ENCODE results near the gene ARID3B.

The ARID3B gene

GRCh38 chr15:74578496-74578994, 37.5 kb downstream of the ARID3B start:
- ChIA-PET CTCF (interaction anchor here (1.2 kb wide), 1 partner anchor 9 kb away, joined by 5 read pairs; no protein-coding TSS in a partner anchor), POLR2A (no interaction called here)
- Histone ChIP-seq H3K4me1 (ENCODE audit: control extremely low read depth in 1 of 4, control insufficient read depth in 4 of 4, insufficient read depth in 4 of 4, low read length in 3 of 4) (peaks cover 0 to 9% (median 1%) of the 10 kb centered on the region in 4 experiments), H3K9me3 (ENCODE audit: control extremely low read depth in 1 of 5, control insufficient read depth in 4 of 5, insufficient read depth in 2 of 5, low read depth in 1 of 5, low read length in 4 of 5) (no peaks in the 10 kb centered on the region), H3K27ac (ENCODE audit: insufficient read depth in 1 of 2, low read depth in 1 of 2, low read length in 2 of 2, poor library complexity in 1 of 2, severe bottlenecking in 2 of 2) (no peak overlapping the region), H3K36me3 (ENCODE audit: control insufficient read depth in 4 of 4, insufficient read depth in 4 of 4, low read length in 3 of 4) (peaks cover 8 to 44% (median 36%) of the 10 kb centered on the region in 4 experiments), H3K27me3 (replicated peaks in 2 of 5; ENCODE audit: control insufficient read depth in 4 of 5, insufficient read depth in 5 of 5, low read length in 4 of 5) (no peaks in the 10 kb centered on the region), H3K4me3 (ENCODE audit: control insufficient read depth in 1 of 7, extremely low read depth in 1 of 7, insufficient read depth in 4 of 7, low read depth in 2 of 7, low read length in 6 of 7) (no peak overlapping the region)
- 100% methylated on average over 2 of the region's 3 CpGs for WGBS (ENCODE audit: insufficient coverage)
- no peak for DNase-seq

- Histone ChIP-seq H3K4me3 (ENCODE audit: control insufficient read depth in 1 of 7, extremely low read depth in 1 of 7, insufficient read depth in 4 of 7, low read depth in 2 of 7, low read length in 6 of 7) (no peak overlapping the region), H3K27ac (ENCODE audit: insufficient read depth in 1 of 2, low read depth in 1 of 2, low read length in 2 of 2, poor library complexity in 1 of 2, severe bottlenecking in 2 of 2) (no peak overlapping the region), H3K9me3 (ENCODE audit: control extremely low read depth in 1 of 5, control insufficient read depth in 4 of 5, insufficient read depth in 2 of 5, low read depth in 1 of 5, low read length in 4 of 5) (no peaks in the 10 kb centered on the region), H3K36me3 (ENCODE audit: control insufficient read depth in 4 of 4, insufficient read depth in 4 of 4, low read length in 3 of 4) (peaks cover 7 to 41% (median 35%) of the 10 kb centered on the region in 4 experiments), H3K27me3 (replicated peaks in 2 of 5; ENCODE audit: control insufficient read depth in 4 of 5, insufficient read depth in 5 of 5, low read length in 4 of 5) (no peaks in the 10 kb centered on the region), H3K4me1 (ENCODE audit: control extremely low read depth in 1 of 4, control insufficient read depth in 4 of 4, insufficient read depth in 4 of 4, low read length in 3 of 4) (peaks cover 0 to 11% (median 1%) of the 10 kb centered on the region in 4 experiments)
- no peak for DNase-seq
- POLR2A ChIA-PET, result no interaction called here
- 100% methylated on average over 5 of the region's 9 CpGs for WGBS (ENCODE audit: insufficient coverage)
- CTCF ChIA-PET, result no interaction called here
Measured at GRCh38 chr15:74579001-74579400, 38.0 kb downstream of the ARID3B start.

GRCh38 chr15:74580538-74581350, 39.7 kb downstream of the ARID3B start:
- H3K27me3 ChIP-seq (replicated peaks in 2 of 5; ENCODE audit: control insufficient read depth in 4 of 5, insufficient read depth in 5 of 5, low read length in 4 of 5), result no peaks in the 10 kb centered on the region
- H3K36me3 ChIP-seq (ENCODE audit: control insufficient read depth in 4 of 4, insufficient read depth in 4 of 4, low read length in 3 of 4), result peaks cover 2 to 40% (median 25%) of the 10 kb centered on the region in 4 experiments
- ChIA-PET CTCF (interaction anchor here (1.0 kb wide), 1 partner anchor 11 kb away, joined by 3 read pairs; no protein-coding TSS in a partner anchor), POLR2A (interaction anchor here (0.6 to 1.2 kb wide), 2 partner anchors 18 to 27 kb away, joined by 3 to 6 read pairs; no protein-coding TSS in a partner anchor)
- H3K4me3 ChIP-seq (ENCODE audit: control insufficient read depth in 1 of 7, extremely low read depth in 1 of 7, insufficient read depth in 4 of 7, low read depth in 2 of 7, low read length in 6 of 7), result no peak overlapping the region
- peak in 1 of 3 donors; percentile 11 for DNase-seq
- H3K9me3 ChIP-seq (ENCODE audit: control extremely low read depth in 1 of 5, control insufficient read depth in 4 of 5, insufficient read depth in 2 of 5, low read depth in 1 of 5, low read length in 4 of 5), result no peaks in the 10 kb centered on the region
- no peak overlapping the region for H3K27ac ChIP-seq (ENCODE audit: insufficient read depth in 1 of 2, low read depth in 1 of 2, low read length in 2 of 2, poor library complexity in 1 of 2, severe bottlenecking in 2 of 2)
- WGBS (ENCODE audit: insufficient coverage), result 91% methylated on average over 6 of the region's 7 CpGs
- peaks cover 0 to 24% (median 6%) of the 10 kb centered on the region in 4 experiments for H3K4me1 ChIP-seq (ENCODE audit: control extremely low read depth in 1 of 4, control insufficient read depth in 4 of 4, insufficient read depth in 4 of 4, low read length in 3 of 4)

- Histone ChIP-seq H3K4me1 (ENCODE audit: control extremely low read depth in 1 of 4, control insufficient read depth in 4 of 4, insufficient read depth in 4 of 4, low read length in 3 of 4) (peaks cover 0 to 24% (median 8%) of the 10 kb centered on the region in 4 experiments), H3K27ac (ENCODE audit: insufficient read depth in 1 of 2, low read depth in 1 of 2, low read length in 2 of 2, poor library complexity in 1 of 2, severe bottlenecking in 2 of 2) (no peak overlapping the region), H3K27me3 (replicated peaks in 2 of 5; ENCODE audit: control insufficient read depth in 4 of 5, insufficient read depth in 5 of 5, low read length in 4 of 5) (no peaks in the 10 kb centered on the region), H3K4me3 (ENCODE audit: control insufficient read depth in 1 of 7, extremely low read depth in 1 of 7, insufficient read depth in 4 of 7, low read depth in 2 of 7, low read length in 6 of 7) (no peak overlapping the region), H3K36me3 (ENCODE audit: control insufficient read depth in 4 of 4, insufficient read depth in 4 of 4, low read length in 3 of 4) (peaks cover 2 to 30% (median 19%) of the 10 kb centered on the region in 4 experiments), H3K9me3 (ENCODE audit: control extremely low read depth in 1 of 5, control insufficient read depth in 4 of 5, insufficient read depth in 2 of 5, low read depth in 1 of 5, low read length in 4 of 5) (no peaks in the 10 kb centered on the region)
- POLR2A ChIA-PET, result no interaction called here
- 82% methylated on average over 1 of the region's 2 CpGs for WGBS (ENCODE audit: insufficient coverage)
- CTCF ChIA-PET, result interaction anchor here (1.1 kb wide), 1 partner anchor 38 kb away, joined by 3 read pairs; no protein-coding TSS in a partner anchor
- DNase-seq, result no peak
Measured at GRCh38 chr15:74584204-74584603, 43.2 kb downstream of the ARID3B start.

- peaks cover 2 to 31% (median 20%) of the 10 kb centered on the region in 4 experiments for H3K36me3 ChIP-seq (ENCODE audit: control insufficient read depth in 4 of 4, insufficient read depth in 4 of 4, low read length in 3 of 4)
- peak in 2 of 3 donors; percentile 12 to 33 for DNase-seq
- WGBS (ENCODE audit: insufficient coverage), result 37% methylated on average over 3 of the region's 4 CpGs
- no peak overlapping the region for H3K4me3 ChIP-seq (ENCODE audit: control insufficient read depth in 1 of 7, extremely low read depth in 1 of 7, insufficient read depth in 4 of 7, low read depth in 2 of 7, low read length in 6 of 7)
- H3K4me1 ChIP-seq (ENCODE audit: control extremely low read depth in 1 of 4, control insufficient read depth in 4 of 4, insufficient read depth in 4 of 4, low read length in 3 of 4), result peaks cover 0 to 24% (median 8%) of the 10 kb centered on the region in 4 experiments
- H3K27me3 ChIP-seq (replicated peaks in 2 of 5; ENCODE audit: control insufficient read depth in 4 of 5, insufficient read depth in 5 of 5, low read length in 4 of 5), result no peaks in the 10 kb centered on the region
- ChIA-PET POLR2A (no interaction called here), CTCF (interaction anchor here (0.7 to 1.1 kb wide), 2 partner anchors 39 to 80 kb away, joined by 3 read pairs; no protein-coding TSS in a partner anchor)
- no peak overlapping the region for H3K27ac ChIP-seq (ENCODE audit: insufficient read depth in 1 of 2, low read depth in 1 of 2, low read length in 2 of 2, poor library complexity in 1 of 2, severe bottlenecking in 2 of 2)
- H3K9me3 ChIP-seq (ENCODE audit: control extremely low read depth in 1 of 5, control insufficient read depth in 4 of 5, insufficient read depth in 2 of 5, low read depth in 1 of 5, low read length in 4 of 5), result no peaks in the 10 kb centered on the region
Measured at GRCh38 chr15:74584779-74585178, 43.8 kb downstream of the ARID3B start.

GRCh38 chr15:74585191-74585590, 44.2 kb downstream of the ARID3B start:
- no peak overlapping the region for H3K27ac ChIP-seq (ENCODE audit: insufficient read depth in 1 of 2, low read depth in 1 of 2, low read length in 2 of 2, poor library complexity in 1 of 2, severe bottlenecking in 2 of 2)
- ChIA-PET POLR2A (no interaction called here), CTCF (interaction anchor here (0.7 to 1.1 kb wide), 2 partner anchors 39 to 81 kb away, joined by 3 read pairs; no protein-coding TSS in a partner anchor)
- DNase-seq, result no peak
- WGBS (ENCODE audit: insufficient coverage), result no CpG with 5 or more reads among the region's 3 CpGs
- peaks cover 5 to 35% (median 22%) of the 10 kb centered on the region in 4 experiments for H3K36me3 ChIP-seq (ENCODE audit: control insufficient read depth in 4 of 4, insufficient read depth in 4 of 4, low read length in 3 of 4)
- H3K9me3 ChIP-seq (ENCODE audit: control extremely low read depth in 1 of 5, control insufficient read depth in 4 of 5, insufficient read depth in 2 of 5, low read depth in 1 of 5, low read length in 4 of 5), result no peaks in the 10 kb centered on the region
- H3K4me1 ChIP-seq (ENCODE audit: control extremely low read depth in 1 of 4, control insufficient read depth in 4 of 4, insufficient read depth in 4 of 4, low read length in 3 of 4), result peaks cover 0 to 24% (median 8%) of the 10 kb centered on the region in 4 experiments
- no peaks in the 10 kb centered on the region for H3K27me3 ChIP-seq (replicated peaks in 2 of 5; ENCODE audit: control insufficient read depth in 4 of 5, insufficient read depth in 5 of 5, low read length in 4 of 5)
- H3K4me3 ChIP-seq (ENCODE audit: control insufficient read depth in 1 of 7, extremely low read depth in 1 of 7, insufficient read depth in 4 of 7, low read depth in 2 of 7, low read length in 6 of 7), result no peak overlapping the region

GRCh38 chr15:74585857-74586256, 44.8 kb downstream of the ARID3B start:
- Histone ChIP-seq H3K4me1 (ENCODE audit: control extremely low read depth in 1 of 4, control insufficient read depth in 4 of 4, insufficient read depth in 4 of 4, low read length in 3 of 4) (peaks cover 0 to 21% (median 8%) of the 10 kb centered on the region in 4 experiments), H3K27ac (ENCODE audit: insufficient read depth in 1 of 2, low read depth in 1 of 2, low read length in 2 of 2, poor library complexity in 1 of 2, severe bottlenecking in 2 of 2) (no peak overlapping the region), H3K9me3 (ENCODE audit: control extremely low read depth in 1 of 5, control insufficient read depth in 4 of 5, insufficient read depth in 2 of 5, low read depth in 1 of 5, low read length in 4 of 5) (no peaks in the 10 kb centered on the region), H3K27me3 (replicated peaks in 2 of 5; ENCODE audit: control insufficient read depth in 4 of 5, insufficient read depth in 5 of 5, low read length in 4 of 5) (no peaks in the 10 kb centered on the region), H3K4me3 (ENCODE audit: control insufficient read depth in 1 of 7, extremely low read depth in 1 of 7, insufficient read depth in 4 of 7, low read depth in 2 of 7, low read length in 6 of 7) (no peak overlapping the region), H3K36me3 (ENCODE audit: control insufficient read depth in 4 of 4, insufficient read depth in 4 of 4, low read length in 3 of 4) (peaks cover 7 to 42% (median 24%) of the 10 kb centered on the region in 4 experiments)
- no peak for DNase-seq
- CTCF ChIA-PET, result no interaction called here
- 100% methylated on average over 8 of the region's 9 CpGs for WGBS (ENCODE audit: insufficient coverage)
- POLR2A ChIA-PET, result no interaction called here

All from common myeloid progenitor, CD34-positive (primary cell).